GM21515 (cell line): Measurements from ENCODE around the gene SOX8.
A peak's percentile ranks its signal among the peaks of the same experiment; 100 is the strongest.
"Not testable (repeated sequence)": the region's sequence is repeated elsewhere in the genome, so short reads cannot be mapped to it uniquely, and the experiment has no call there.

ENCODE experiments used
- ATAC-seq: cut with Tn5 transposase; IDR thresholded peaks from one replicate; pipeline ENCODE4 v1.9.1; 2021; ENCODE audit not compliant: unreplicated experiment

SOX8 gene

DNA sequence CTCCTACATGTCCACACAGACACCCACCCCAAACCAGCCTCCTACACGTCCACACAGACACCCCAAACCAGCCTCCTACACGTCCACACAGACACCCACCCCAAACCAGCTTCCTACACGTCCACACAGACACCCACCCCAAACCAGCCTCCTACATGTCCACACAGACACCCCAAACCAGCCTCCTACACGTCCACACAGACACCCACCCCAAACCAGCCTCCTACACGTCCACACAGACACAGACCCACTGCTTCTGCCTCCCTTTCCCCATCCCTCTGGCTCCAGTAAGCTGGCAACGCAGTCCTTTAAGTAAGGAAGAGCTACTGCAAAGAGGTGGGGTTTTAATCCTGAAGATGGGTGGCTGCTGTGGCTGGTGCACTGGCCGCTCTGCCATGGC is 27.8 kb upstream of the SOX8 start:
- ATAC-seq: not testable (repeated sequence)

DNA sequence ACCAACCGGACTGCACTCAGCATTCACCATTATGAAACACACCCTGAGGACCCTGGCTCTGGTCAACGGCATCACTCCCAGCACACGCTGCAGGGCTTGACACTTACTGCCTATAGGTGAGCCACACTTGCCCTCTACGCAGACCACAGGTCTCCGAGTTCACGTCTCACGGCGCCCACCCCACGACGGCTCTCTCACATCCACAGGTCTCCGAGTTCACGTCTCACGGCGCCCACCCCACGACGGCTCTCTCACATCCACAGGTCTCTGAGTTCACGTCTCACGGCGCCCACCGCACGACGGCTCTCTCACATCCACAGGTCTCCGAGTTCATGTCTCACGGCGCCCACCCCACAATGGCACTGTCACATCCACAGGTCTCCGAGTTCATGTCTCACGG is 25.8 kb upstream of the SOX8 start:
- not testable (repeated sequence) for ATAC-seq

DNA sequence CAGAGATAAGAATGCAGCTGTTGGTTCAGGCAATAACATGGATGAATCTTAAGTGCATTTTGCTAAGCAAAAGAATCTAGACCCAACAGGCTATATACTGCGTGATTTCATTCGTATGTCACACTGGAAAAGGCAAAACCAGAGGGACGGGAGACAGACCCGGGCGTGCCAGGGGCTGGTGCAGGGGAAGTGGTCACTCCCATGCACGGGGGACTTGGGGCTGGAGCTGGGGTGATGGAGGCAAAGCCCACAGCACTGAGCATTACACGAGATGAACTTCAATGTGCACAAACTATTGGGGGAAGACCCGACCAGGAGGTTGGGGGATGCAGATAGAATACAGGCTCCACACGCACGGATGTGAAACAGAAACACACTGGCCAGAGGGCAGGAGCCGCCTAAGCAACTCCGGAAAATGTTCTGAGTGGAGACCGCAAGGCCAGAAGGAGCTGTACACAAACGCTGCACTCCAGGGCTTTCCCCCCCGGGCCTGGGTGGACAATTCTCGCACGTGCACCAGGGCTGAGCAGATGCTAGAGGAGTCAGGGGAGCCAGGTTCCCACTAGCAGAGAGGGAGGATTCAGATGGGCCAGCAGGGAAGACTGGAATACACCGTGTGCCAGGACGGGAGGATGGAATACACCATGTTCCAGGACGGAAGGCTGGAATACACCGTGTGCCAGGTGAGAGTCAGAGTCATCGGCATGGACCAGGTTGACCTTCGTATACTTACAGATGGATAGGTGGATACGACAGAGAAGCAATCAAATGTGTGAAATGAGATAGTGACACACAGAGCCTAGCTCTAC is 22.1 kb upstream of the SOX8 start:
- no peak for ATAC-seq

- no peak for ATAC-seq
These were observed 19.2 kb upstream of the SOX8 start for GRCh38 chr16:962366-962765.

- ATAC-seq: no peak
These were observed 18.4 kb upstream of the SOX8 start for GRCh38 chr16:962901-963814.

DNA sequence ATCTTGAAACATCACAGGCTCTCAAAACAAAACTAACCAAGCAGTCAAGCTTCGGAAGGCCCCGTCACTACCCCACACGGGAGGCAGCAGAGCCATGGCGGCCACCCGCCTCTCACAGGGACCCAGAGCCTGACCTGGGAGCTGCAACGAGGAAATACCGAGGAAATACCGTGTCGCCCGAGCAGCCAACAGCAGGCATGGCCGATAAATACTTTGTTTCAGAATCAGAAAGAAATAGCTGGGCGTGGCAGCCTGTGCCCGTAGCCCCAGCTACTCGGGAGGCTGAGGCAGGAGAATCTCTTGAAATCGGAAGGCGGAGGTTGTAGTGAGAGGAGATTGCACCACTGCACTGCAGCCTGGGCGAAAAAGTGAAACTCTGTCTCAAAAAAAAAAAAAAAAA is 17.7 kb upstream of the SOX8 start:
- no peak for ATAC-seq

- no peak for ATAC-seq
These were observed 17.1 kb upstream of the SOX8 start for GRCh38 chr16:964356-965035.

DNA sequence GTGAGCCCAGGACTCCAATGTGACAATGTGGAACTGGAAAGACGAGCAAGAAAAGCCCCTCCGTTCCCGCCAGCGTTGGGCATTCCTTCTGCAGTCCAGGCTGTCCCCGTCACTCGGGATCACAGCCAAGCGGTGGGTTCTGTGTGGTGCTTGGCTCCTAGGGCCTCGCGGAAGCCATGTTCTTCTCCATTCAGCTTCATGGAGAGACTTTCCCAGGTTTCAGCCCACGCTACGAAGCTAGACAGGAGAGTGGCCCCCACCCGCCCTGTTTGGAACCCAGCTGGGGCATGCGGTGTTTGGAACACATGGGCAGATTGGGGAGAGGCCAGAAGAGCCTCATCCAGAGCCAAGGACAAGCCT is 16.6 kb upstream of the SOX8 start:
- ATAC-seq: no peak

- ATAC-seq: no peak
These were observed 16.1 kb upstream of the SOX8 start for GRCh38 chr16:965487-965886.

- ATAC-seq: no peak
These were observed 15.5 kb upstream of the SOX8 start for GRCh38 chr16:966035-966434.

DNA sequence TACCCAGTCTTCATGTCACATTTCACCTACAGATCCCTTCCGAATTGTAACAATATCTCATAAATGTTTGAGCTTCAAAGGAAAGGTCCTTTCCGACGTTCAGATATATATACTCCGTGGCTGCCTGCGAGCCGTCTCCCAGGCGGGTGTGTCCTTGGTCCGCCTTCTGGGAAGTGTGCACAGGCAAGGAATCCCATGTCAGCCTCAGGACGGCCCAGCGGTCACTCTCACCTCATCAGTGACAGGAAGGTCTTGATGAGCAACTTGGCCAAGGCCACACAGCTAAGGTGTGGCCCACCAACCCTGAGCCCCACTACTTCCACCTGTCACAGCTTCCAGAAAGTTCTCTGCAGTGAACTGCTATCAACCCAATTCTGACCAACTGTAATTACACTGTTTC is 15.1 kb upstream of the SOX8 start:
- no peak for ATAC-seq

DNA sequence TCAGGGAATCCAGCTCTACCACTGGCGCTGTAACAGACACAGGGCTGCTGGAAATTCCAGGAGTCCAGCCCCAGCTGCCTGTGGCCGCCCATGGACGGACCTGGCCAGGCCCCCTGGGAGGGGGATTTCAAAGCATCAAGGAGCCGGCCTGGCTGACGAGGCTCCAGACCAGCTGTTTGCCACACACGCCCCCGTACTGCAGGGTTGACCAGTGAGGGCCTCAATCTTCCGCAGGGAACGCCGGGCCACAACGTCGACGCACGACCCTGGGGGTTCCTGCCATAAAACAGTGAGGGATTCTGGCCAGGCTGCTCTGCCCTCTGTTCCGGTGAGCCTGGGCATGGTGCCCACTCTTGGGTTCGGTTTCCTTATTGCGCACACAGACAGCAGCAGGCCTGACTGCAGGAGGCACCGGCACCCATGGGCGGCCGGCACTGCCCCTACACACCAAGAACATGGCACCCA is 14.5 kb upstream of the SOX8 start:
- ATAC-seq: no peak

DNA sequence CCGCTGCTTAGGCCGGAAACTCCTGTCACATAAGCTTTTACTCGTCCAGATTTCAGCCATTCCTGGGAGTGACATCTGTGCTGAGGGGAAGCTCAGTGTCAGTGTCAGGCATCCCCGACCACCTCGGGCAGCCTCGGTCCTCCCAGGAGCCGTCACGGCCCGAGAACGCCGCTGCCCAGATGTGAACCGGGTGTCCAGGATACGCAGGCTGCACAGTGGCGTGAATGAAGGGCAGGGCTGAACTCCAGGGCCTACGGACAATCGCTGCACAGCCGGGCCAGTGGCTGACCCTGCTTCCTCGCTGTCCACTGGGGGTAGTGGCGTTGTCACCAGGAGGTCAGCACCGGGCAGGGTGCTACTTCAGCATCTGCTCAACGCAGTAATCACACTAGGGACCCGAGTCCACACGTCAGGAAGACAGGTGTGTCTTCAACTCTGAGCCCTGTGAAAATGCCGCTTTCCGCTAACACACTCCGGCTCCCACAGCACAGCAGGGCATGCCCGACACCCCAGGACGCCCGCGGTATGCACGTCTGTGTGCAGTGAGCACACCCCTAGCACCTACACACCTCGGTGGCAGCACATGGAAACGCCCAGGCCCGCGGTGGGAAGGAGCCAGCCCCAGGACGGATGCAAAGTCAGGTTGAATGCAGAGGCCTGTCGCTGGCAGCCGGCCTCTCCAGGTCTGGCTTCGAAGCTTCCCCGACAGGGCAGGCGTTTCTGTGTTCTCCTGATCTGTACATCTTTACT is 13.8 kb upstream of the SOX8 start:
- no peak for ATAC-seq

- ATAC-seq: no peak
These were observed 12.9 kb upstream of the SOX8 start for GRCh38 chr16:968620-969019.

GRCh38 chr16:969508-970385 is 11.8 kb upstream of the SOX8 start:
- ATAC-seq: no peak

DNA sequence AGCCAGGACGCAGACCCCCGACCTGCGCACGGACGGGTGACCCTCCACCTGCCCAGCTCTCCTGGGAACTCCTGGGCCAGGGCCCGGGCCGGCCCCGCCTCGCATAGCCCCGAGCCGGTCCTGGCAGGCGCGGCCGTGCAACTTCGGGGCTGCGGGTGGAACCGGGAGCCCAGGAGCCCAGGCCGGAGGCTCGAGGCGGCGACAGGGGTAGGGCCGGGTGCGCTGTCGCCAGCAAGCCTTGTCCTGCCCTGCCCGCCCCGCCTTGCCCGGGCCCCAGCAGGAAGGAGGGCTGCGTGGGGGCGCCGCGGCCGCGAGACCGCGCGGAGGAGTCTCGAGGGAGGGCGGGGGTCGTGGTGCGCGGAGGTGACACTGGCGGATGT is 11.2 kb upstream of the SOX8 start:
- ATAC-seq: peak; percentile 22

GRCh38 chr16:970766-971581 is 10.6 kb upstream of the SOX8 start, which contains the start of gene LMF1:
TSS of gene LMF1 (minus strand) at chr16:970984. CDS start at chr16:970980, 4 bp downstream.
- ATAC-seq: peak; percentile 61

DNA sequence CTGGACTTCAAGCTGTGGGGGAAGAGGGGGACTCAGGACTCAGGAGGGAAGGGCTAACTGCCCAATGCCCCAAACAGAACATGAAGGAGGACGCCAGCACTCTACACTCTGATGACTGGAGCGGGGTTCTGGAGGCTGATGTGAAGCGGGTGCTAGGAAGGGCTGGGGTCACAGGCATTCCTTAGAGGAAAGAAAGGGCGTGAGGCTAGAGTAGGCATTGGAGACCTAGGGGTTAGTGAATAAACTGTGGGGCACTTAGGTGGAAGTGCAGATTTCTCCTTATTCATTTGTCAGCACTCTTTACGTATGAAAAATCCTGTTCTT is 10.0 kb upstream of the SOX8 start:
- no peak for ATAC-seq

DNA sequence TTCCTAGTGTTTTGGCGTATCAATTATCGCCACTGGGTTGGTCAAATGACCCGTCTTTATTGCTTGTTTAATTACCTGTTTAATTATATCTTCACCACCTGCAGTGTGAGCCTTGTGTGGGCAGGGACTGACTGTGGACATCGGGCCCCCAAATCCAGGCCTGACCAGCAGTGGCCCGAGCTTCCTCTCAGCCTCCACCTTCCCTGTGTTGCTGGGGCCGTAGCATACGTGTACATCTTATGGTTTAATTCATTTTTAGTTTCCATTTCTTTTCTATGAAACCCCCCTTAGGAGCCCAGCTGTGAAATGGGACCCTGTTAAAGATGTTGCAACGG is 9.6 kb upstream of the SOX8 start:
- ATAC-seq: no peak
